HT1080 (cell line): ENCODE measurements around the gene RTN4RL1. TPM values are rescaled to one million over a fixed set of nuclear protein-coding genes. Genes with fewer than 3 reads are reported as not detected.
"Not testable (repeated sequence)": the region's sequence is repeated elsewhere in the genome, so short reads cannot be mapped to it uniquely, and the experiment has no call there.

Source experiments
- DNase-seq: peaks from one replicate; pipeline ENCODE4 v3.0.0-alpha.2; 2015; ENCODE audit warnings: low read depth
- total RNA-seq: library from RNA; depleted of rRNA; stranded (reverse); fragments of >200 nt; shearing (Covaris generic); gene quantifications from 2 replicates; pipeline ENCODE4 v1.2.3, GENCODE V29; 2014

RTN4RL1 gene
- total RNA-seq, 1 experiment from 2014 or later: 5.6 TPM

DNA sequence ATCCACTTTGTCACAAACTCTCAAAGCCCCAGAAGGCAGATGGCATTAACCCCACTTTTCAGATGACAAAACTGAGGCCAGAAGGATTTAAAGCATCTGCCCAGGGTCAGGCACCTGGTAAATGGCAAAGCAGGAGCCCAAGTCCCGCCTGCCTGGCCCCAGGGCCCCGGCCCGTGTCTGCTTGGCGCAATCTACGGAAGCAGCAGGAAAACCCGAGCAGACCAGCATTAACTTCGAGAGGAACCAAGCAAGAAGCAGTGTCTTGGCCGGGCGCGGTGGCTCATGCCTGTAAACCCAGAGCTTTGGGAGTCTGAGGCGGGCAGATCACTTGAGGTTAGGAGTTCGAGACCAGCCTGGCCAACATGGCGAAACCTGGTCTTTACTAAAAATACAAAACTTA is 21.6 kb downstream of the RTN4RL1 start:
- DNase-seq: no peak

DNA sequence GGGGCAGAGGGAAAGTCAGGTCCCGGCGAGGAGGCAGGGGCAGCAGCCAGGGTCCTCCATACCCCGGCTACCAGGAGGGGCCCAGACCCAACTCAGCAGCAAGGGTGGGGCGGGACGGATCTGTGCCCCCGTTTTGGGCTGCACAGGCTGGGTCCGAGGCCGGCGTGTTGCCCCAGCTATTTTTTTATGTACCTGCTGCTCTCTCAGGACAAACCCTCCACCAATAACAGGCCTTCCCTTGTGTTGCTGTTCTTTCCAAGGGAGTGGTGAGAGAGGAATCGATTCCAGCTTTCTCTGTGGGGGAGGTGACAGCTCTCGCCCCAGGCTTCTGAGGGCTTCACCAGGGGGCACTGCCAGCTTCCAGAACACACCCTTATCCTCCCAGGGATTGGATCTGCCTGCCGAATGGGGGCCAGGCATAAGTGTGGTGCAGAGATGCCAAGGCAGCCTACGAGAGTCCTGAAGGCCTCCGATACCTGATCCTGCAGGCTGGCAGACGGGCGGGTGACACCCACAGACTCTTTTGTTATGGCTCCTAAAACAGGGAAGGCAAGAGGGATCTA is 22.3 kb downstream of the RTN4RL1 start:
- DNase-seq: no peak

DNA sequence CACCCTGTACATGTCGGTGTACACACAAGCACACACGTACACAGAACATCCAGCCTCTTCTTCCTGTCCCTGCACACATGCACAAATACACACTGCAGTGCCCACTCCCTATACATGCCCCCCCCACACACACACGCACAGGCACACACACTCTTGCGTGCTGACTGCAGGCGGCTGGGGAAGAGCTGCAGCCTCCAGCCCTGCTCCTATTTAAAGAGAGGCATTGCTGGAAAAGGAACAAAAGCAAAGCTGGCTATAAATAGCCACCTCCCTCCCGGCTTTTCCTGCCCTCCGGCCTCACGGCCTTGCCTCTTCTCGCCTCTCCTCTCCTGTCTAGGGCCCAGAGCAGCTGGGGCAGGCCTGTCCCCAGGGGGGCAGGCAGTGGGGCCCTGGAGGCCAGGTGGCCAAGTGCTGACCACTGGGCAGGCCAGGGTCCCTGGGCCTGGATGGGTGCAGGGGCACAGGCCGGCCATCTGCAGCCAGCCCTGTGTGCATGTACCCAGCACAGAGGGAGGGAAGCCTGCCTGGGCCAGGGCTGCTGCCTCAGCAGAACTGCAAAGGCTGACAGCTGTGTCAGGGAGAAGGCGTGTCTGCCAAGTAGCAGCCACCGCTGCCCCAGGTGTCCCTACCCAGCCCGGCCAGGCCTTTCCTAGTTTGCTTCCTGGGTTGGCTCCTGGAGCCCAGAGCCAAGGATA is 25.4 kb downstream of the RTN4RL1 start:
- DNase-seq: no peak

DNA sequence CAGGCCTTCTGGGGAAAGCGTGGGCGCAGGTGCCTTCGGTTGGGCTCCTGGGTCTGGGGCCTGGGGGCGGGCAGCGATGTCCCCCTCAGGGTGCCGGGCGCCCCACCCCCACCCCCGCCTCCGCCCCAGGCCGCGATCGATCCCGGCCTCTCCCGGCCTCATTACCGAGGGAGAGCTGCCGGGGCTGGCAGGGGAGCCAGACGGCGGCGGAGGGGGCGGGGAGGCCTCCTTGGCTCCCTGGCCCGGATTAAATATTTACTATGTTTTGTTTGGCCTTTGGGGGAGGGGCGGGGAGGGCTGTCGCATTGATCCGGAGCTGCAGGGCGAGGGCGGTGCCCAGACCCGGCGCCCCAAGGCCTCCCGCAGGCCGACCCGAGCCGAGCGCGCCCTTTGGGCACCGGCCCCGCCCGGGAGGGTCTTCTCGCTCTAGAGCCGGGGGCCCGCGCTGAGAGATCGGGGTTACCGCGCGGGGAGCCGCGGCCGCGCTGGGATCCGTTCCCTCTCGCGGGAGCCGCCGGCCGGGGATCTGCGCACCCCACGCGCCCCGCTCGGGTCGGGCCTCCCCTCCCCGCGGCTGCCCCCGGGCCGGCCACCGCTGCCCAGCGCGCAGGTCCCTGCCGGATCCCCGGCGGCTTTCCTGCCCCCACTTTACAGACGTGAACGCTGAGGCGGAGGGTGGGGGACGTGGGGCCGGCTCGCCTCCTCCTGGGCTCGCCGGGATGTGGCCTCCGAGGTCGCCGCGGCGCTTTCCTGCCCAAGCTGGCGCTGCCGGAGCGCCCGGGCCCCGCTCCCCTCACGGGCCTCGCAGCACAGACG is 27.0 kb downstream of the RTN4RL1 start:
- no peak for DNase-seq

DNA sequence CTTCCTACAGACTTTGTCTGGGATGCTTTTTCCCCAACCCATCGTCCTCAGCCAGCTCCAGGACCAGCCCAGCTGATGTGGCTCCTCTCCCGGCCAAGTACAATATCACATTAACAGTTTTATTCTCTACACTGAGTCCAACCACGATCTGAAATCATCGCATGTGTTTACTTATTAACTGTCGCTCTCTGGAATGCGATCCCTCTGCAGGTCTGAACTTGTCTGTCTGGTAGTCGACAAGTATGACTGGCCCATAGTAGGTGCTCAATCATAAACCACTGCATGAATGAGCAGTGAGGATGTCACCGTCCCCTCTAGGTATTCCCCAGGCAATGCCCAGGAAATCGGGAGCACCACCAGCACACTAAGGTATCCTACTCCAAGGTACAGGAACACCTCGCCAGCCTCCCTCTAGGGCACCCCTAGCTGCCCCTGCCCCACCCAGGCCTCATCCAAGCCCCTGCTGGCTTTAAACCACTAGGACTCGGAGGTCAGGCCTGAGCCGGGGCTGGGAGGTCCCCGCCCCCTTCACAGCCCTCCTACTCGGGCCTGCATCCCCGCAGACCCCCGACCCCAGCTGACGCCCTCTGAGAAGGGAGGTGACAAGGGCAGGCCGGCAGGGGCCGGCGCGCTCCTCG is 27.7 kb downstream of the RTN4RL1 start:
- DNase-seq: no peak

DNA sequence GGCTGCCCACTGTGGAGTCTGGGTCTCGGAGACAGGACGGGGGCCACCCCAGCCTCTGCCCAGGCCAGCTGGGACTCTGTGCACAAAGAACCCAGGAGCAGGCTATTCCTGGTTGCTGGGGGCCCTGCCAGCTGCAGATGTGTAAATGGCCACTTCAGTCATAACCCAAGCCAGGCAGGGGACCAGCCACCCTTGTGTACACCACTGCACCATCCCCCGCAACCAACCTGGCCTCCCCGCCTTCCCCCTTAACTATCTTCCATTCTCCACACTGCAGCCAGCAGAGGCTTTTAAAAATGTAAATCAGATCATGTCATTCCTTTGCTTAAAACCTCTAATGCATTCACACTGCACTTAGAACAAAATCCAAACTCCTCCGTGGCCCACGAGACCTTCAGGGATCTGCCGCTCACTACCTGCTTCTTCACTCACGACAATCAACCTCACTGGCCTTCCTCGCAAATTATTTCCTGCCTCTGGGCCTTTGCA is 28.3 kb downstream of the RTN4RL1 start:
- no peak for DNase-seq

DNA sequence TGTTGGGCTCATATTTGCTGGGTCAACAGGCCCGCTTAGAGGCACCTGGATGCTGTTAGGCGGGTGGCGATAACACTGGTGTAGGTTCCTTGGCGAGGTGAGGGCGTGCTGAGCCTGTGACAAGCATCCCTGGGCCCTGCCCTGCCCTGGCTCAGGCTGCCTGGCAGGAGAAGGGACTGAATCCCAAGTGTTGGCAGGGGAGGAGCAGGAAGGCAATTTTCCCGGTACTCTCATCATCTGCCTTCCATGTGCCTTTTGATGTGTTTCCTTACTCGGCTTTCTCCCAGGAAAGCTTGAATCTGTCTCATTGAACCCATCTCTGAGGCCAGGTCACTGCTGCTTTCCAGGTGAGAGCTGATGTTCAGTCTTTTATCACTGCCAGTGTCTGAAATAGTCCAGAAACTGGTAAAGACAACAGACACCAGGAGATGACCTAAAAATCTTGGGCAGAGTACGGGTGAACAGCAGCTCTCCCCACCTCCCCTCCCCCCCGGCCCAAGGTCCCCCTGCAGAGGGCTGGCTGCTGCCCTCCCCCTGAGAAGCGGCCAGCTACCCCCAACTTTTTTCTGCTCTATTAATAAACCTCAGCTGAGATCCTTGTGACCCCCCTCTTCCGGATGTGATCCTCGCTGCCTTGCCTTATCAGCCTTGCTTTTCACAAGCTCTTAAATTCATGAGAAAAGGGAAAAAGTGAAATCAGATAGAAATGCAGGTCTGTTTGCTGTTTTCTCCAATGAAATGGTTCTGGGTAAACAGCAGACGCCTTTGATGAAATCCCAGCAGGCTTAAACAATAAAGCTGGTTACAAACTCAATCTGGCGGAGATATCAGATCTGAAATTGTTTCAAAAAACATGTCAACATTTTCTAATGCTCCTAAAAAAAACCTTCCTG is 29.0 kb downstream of the RTN4RL1 start:
- no peak for DNase-seq

DNA sequence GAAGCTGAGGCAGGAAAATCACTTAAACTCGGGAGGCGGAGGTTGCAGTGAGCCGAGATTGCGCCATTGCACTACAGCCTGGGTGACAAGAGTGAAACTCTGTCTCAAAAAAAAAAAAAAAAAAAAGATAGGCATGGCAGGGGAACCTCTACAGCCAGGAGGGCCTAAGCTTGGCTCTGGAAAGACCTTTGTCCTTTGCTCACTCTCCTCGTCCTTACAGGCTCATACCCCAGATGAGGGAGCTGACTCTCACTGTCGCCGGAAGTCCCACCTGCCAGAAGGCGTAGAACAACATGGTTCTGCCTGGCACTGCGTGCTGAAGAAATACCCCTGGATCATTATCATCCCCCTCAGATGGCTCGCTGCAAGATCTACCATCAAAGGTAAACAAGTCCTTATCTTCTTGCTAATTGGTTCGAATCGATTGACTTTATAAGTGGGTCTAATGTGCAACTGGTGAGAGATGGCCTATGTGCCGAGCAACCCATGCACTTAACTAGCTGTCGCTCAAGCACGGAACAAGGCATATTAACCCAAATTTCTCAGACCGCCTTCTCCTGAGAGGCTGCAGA is 29.7 kb downstream of the RTN4RL1 start:
- no peak for DNase-seq

DNA sequence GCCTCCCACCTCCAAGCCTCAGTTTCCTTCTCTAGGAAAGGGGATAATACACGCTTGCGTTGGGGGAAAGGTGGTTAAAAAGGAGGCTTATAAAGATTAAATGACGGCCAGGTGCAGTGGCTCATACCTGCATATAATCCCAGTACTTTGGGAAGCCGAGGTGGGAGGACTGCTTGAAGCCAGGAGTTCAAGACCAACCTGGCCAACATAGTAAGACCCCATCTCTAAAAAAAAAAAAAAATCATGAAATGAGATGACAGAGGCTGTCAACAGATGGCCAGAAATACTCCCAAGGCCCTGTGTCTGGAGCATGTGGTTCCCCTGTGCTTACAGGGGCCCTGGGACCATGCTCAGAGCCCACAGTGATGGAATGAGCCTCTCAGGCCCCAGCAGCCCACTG is 30.4 kb downstream of the RTN4RL1 start:
- no peak for DNase-seq

DNA sequence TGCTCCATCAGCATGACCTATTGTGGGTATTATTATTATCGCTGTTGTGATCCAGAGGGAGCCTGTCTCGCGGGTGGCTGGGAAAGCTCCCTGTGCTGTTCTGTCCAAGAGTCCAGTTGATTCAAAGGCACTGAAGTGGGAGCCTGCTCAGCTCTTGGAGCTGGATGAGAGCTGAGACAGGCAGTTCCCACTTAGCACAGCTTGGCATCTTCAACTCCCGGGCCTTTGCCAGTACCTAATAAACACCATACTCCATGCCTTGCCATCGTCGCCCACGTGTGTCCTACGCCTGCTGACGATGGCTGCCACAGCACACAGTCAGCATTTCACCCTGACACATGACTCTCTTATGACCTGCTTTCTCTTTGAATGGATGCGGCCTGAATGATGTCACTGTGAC is 32.6 kb downstream of the RTN4RL1 start:
- no peak for DNase-seq

DNA sequence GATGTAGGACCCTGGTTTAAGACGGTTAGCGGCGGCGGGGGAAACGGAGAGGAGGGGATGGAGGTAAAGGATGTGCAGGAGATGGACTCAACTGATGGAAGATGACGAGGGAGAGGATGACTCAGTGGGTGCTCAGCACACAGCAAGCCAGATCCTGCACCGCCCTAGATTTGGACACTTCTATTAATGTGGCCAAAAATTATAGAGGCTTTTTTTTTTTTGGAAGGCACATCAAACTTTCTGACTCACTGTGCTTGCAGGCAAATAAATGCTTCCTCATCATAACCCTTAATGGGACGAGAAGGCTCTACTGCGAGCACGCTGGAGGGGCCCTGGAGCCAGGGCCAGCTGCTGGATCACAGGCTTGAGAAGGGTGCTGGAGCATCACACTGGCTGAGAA is 36.0 kb downstream of the RTN4RL1 start:
- peak; percentile 95 for DNase-seq

DNA sequence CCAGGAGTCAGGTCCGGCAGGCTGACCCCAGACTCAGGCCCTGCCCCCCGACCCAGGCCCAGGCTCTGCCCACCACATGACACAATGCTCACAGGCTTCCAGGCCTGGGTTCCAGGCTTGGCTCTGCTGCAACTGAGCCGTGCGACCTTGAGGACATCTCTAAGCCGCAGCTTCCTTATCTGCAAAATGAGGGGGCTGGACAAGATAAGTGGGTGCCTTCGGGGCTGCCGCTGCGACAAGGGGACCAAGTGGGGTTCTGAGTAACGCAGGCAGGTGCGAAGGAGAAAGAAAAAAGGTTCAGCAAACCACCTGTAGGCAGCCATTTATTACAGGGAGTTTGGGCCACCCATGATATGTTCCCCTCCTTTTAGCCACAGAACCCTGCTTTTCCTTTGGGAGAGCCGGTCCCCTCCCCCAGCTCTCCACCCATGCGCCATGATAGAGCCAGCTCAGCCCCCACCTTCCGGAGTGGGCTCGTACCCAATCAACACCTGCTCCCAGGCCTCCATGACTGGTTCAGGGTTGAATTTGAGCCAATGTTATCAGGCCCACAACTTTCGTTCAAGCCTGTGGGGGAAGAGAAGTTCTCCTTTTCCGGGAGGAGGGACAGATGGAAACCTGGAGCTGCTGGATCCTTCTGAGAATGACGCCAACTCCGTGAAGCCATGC is 38.2 kb downstream of the RTN4RL1 start:
- DNase-seq: no peak

DNA sequence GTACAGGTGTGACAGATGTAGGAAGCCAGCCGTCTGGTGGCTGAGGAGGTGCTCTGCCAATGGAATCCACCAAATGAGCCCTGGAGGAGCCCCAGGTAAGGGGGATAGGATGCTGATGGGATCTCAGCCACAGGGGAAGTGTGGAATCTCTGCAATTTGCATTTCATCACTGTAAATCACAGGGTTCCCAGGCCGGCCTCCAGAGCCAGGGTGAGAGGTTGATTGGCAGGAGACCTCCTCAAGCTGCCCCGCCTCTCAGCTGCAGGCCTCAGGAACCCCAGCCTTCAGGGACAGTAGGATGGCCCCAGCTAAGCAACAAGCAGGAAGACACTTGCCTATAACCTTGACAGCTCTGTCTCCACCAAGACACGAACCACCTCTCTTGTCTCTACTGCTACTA is 39.4 kb downstream of the RTN4RL1 start:
- no peak for DNase-seq

DNA sequence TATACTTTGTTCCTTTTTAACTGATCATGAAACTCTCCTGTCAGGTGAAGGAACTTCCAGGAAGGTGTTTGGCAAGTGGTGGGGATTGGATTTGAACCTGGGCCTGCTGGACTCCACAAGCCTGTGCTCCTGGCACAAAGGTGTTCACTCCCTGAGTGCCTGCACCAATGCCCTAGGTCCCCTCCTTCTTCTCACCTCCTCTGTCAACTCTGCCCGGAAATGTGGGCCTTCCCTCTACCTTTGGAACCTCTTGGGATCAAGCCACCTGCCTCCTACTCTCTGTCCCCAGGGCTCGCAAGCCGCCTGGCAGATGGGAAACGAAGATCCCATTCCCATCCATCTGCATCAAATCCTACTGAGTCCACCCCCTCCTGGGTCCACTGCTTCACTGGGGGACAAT is 40.0 kb downstream of the RTN4RL1 start:
- no peak for DNase-seq

DNA sequence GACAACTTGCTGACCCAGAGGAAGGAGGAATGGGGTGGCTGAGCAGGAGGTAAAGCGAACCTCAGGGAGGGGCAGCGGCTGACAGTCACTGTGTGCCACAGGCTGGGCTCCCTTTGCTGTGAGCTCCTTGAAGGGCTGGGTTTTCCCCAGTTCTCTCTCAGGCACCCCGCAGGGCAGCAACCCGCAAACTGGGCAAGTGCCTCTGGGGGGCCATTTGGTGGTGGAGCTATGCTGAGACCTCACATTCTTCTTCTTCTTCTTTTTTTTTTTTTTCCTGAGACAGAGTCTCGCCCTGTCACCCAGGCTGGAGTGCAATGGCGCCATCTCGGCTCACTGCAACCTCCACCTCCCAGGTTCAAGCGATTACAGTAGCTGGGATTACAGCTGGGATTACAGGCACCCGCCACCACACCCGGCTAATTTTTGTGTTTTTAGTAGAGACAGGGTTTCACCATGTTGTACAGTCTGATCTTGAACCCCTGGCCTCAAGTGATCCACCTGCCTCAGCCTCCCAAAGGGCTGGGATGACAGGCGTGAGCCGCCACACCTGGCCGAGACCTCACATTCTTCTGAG is 42.3 kb downstream of the RTN4RL1 start:
- not testable (repeated sequence) for DNase-seq

DNA sequence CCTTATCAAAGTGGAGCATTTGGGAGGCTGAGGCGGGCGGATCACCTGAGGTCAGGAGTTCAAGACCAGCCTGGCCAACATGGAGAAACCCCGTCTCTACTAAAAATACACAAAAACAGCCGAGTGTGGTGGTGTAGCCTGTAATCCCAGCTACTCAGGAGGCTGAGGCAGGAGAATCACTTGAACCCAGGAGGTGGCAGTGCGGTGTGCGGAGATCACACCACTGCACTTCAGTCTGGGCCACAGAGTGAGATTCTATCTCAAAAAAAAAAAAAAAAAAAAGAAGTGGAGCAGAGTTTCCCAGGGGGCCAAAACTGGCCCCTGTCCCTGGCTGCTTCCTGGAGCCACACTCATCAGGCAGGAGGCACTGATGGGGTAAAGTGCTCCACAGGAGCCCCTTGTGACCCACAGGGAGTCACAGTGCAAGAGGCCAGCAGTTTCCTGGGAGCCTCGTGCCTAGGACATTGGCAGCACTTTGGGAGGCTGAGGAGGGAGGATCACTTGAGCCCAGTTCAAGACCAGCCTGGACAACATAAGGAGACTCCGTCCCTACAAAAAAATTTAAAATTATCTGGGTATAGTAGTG is 44.4 kb downstream of the RTN4RL1 start:
- no peak for DNase-seq

DNA sequence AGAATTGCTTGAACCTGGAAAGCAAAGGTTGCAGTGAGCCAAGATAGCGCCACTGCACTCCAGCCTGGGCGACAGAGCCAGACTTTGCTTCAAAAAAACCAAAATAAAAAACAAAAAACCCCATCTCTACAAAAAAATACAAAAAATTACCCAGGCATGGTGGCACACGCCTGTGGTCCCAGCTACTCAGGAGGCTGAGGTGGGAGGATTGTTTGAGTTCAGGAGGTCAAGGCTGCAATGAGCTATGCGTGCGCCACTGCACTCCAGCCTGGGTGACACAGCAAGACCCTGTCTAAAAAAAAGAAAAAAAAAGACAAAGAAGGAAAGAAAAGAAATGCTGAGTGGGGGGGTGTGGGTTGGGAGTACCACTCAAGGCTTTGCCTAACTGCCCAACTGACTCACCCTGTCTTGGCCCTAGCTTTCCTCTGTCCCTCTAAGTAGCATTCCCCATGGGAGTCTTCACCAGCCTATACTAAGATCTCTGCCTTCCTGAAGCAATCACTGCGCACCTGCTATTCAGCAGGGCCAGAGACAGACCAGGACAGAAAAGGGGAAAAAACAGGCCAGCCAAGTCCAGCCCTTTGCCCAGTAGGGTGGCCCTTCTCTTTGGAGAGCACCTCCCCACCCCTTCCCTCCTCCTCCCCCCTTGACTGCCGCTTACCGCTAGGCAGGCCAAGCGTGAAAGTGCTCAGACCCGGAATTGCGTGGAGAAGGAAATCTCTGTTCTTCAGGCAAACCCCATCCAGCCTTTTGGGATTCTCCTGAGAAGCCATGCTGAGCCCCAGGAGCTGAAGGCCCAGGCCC is 45.8 kb downstream of the RTN4RL1 start:
- DNase-seq: no peak

DNA sequence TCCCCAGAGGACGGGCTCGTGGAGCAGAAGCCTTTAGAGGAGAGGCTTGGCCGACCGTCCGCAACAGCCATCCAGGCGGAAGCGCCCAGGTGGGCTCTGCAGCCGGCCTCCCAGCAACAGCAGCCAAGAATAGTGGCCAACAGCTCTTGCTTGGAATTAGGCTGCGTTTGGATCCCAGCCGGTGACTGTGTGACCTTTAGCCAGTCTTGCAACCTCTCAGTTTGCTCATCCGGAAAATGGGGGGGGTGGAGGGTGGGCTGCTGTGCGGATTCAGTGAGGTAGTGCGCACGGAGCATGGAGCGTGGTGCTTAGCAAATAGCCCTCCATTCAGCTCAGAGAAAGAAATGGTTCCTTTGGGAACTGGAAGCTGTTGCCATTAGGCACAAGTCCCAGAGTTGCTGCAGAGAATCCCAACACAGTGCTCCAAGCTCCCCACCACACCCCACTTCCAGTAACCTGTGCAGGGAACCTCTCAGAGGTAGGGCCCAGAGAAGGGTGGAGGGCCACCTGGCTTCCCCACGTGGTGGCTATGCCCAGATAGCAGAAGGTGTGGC is 46.7 kb downstream of the RTN4RL1 start:
- DNase-seq: no peak
